ENCODE results near the gene PRSS53.

The PRSS53 gene

GRCh38 chr16:31042866-31043265 is 45.9 kb downstream of the PRSS53 start:
- no peak for TF ChIP-seq POLR2A (IDR thresholded peaks at IDR 0.05; ENCODE audit: low read depth, low read length)
- DNase-seq (ENCODE audit: insufficient read length, low spot score) (no peak), FAIRE-seq (no peak)

DNA sequence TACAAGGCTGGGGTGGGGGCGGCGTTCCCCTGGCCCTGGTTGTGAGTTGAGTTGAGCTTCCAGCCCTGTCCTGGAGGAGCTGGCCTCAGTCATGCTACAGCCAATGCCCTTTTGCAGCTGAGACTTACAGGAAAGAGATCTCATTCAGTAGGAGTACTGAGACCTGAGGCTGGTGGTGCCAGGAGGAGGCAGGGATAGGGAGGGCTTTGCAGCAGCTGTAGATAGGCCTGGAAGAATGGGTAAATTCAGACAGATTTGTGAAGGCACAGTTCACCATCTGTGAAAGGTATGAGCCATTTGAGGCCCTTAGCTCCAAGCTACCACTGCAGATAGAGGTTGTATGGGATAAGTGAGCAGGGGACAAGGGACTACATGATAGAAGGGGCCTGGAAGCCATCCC is 49.8 kb downstream of the PRSS53 start:
- no peak for TF ChIP-seq POLR2A (IDR thresholded peaks at IDR 0.05; ENCODE audit: low read depth, low read length)
- DNase-seq (ENCODE audit: insufficient read length, low spot score) (no peak), FAIRE-seq (no peak)

- DNase-seq (ENCODE audit: insufficient read length, low spot score) (no peak), FAIRE-seq (no peak)
- no peak for TF ChIP-seq POLR2A (IDR thresholded peaks at IDR 0.05; ENCODE audit: low read depth, low read length)
Observed at GRCh38 chr16:31036691-31037090, 52.1 kb downstream of the PRSS53 start.

- 0 out of 2 replicates have a peak, but pooled peaks have one; percentile 18 for TF ChIP-seq POLR2A (IDR thresholded peaks at IDR 0.05; ENCODE audit: low read depth, low read length)
- peak; percentile 95 for DNase-seq (ENCODE audit: insufficient read length, low spot score)
- FAIRE-seq: no peak
Observed at GRCh38 chr16:31033709-31034492, 54.8 kb downstream of the PRSS53 start.

Data from H54 (cell line).